Immature natural killer cell (primary cell): ENCODE data around the gene ITGA2B. TPM values are rescaled to one million over a fixed set of nuclear protein-coding genes. Genes with fewer than 3 reads are reported as not detected.
"Not testable (repeated sequence)": the region's sequence is repeated elsewhere in the genome, so short reads cannot be mapped to it uniquely, and the experiment has no call there.

Source experiments
- DNase-seq, 3 donors: peaks; one replicate each; pipeline ENCODE4 v3.0.0; 2022; ENCODE audit warnings: mixed read lengths in 1 of 3
- H3K27ac Mint-ChIP-seq, 6 donors: one replicate each; pipeline ENCODE4 v1.8.0; 2020; ENCODE audit warnings: mixed read lengths in 6 of 6, mild to moderate bottlenecking in 5 of 6, inconsistent platforms in 4 of 6, moderate library complexity in 3 of 6
- H3K27me3 Mint-ChIP-seq, 3 donors: one replicate each; pipeline ENCODE4 v1.8.0; 2020 to 2021; ENCODE audit warnings: low read depth in 3 of 3, mild to moderate bottlenecking in 3 of 3, mixed read lengths in 3 of 3, moderate library complexity in 3 of 3, inconsistent platforms in 1 of 3
- H3K36me3 Mint-ChIP-seq, 3 donors: one replicate each; pipeline ENCODE4 v1.8.0; 2020; ENCODE audit warnings: mixed read lengths in 3 of 3, inconsistent platforms in 2 of 3, mild to moderate bottlenecking in 2 of 3
- H3K4me1 Mint-ChIP-seq, 2 donors: one replicate each; pipeline ENCODE4 v1.8.0; 2020; ENCODE audit warnings: inconsistent platforms in 2 of 2, mild to moderate bottlenecking in 2 of 2, mixed read lengths in 2 of 2, moderate library complexity in 1 of 2
- H3K4me3 Mint-ChIP-seq, 5 donors: one replicate each; pipeline ENCODE4 v1.8.0; 2020; ENCODE audit warnings: mild to moderate bottlenecking in 5 of 5, mixed read lengths in 5 of 5, inconsistent platforms in 3 of 5, moderate library complexity in 3 of 5
- H3K9me3 Mint-ChIP-seq, 6 donors: one replicate each; pipeline ENCODE4 v1.8.0; 2020; ENCODE audit warnings: mild to moderate bottlenecking in 6 of 6, mixed read lengths in 6 of 6, inconsistent platforms in 4 of 6, moderate library complexity in 3 of 6
- polyA plus RNA-seq, 3 donors: library from polyadenylated mRNA; unstranded; fragments of 300-500 nt; fragmentation: Illumina TruSeq; gene quantifications; one replicate each; pipeline ENCODE4 v1.2.3, GENCODE V29; 2021

Gene ITGA2B
- polyA plus RNA-seq, 3 donors from 2014 or later: 1.9 to 9.3 (median 2.8) TPM

DNA sequence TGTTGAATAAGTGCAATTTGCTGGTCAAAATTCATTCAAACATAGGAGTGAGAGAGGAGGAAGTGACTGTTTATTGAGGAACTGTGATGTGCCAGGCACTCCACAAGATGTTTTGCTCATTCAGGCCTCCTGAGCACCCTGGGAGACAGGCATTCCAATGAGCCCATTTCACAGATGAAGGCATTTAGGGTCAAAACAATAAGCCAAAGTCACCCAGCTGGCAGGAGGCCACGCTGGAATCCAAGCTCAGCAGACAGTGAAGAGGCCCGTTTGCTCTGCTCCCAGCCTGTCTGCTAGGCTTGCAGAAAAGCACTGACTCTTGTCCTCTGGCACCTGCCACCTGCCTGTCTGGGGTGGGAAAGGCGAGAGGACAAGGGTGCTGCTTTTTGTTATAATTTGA lies 54.7 kb downstream of the ITGA2B start:
- no peak overlapping the region for H3K4me3 Mint-ChIP-seq
- peaks cover 2 to 5% of the 10 kb centered on the region in 2 donors for H3K4me1 Mint-ChIP-seq
- H3K9me3 Mint-ChIP-seq: no peaks in the 10 kb centered on the region

DNA sequence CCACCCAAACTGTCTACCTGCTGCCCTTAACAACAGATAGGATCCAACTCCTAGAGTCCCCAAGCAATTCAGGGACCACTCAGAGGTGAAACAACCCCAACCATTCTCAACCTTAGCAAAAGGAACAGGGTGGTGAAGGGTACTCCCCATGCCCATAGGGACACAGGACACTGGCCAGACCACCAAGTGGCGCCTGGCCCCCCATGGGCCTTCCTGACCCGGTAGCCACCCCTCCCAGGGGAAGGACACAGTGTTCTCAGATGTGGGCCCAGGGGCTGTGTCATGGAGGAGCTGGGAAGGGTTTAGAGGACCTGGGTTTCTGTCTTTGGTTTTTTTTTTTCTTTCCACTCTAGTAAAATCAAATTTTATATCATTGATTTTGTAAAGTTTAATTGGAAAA lies 55.1 kb downstream of the ITGA2B start:
- no peak for DNase-seq
- no peak overlapping the region for H3K4me3 Mint-ChIP-seq
- H3K36me3 Mint-ChIP-seq: no peaks in the 10 kb centered on the region
- H3K27me3 Mint-ChIP-seq: peaks cover 0 to 10% (median 2%) of the 10 kb centered on the region in 3 donors
- H3K27ac Mint-ChIP-seq: no peak overlapping the region
- peaks cover 2 to 5% of the 10 kb centered on the region in 2 donors for H3K4me1 Mint-ChIP-seq
- H3K9me3 Mint-ChIP-seq: no peaks in the 10 kb centered on the region

More for the DNA sequence above, 54.7 kb downstream of the ITGA2B start:
- DNase-seq: no peak
- Mint-ChIP-seq H3K27me3 (peaks cover 0 to 10% (median 2%) of the 10 kb centered on the region in 3 donors), H3K27ac (no peak overlapping the region), H3K36me3 (no peaks in the 10 kb centered on the region)

DNA sequence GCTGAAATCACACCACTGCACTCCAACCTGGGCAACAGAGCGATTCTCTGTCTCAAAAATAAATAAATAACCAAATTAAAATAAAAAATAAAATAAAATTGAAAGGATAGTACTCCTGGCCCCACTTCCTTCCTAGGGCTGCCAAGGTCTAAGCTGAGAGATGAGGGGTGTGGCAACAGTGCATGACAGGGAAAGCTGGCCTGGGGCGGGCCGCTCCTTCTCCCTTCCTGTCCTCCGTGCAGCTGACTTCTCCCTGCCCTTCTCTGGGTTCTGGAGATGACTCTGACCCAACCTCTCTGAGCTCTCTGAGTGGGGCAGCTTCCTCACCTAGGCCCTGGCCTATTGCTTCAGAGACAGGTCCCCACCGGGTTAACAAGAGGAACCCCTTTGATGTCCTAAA lies 56.1 kb downstream of the ITGA2B start:
- Mint-ChIP-seq H3K4me1 (peaks cover 2 to 5% of the 10 kb centered on the region in 2 donors), H3K27ac (no peak overlapping the region), H3K4me3 (no peak overlapping the region), H3K27me3 (peaks cover 0 to 10% (median 2%) of the 10 kb centered on the region in 3 donors), H3K9me3 (no peaks in the 10 kb centered on the region), H3K36me3 (no peaks in the 10 kb centered on the region)
- no peak for DNase-seq

DNA sequence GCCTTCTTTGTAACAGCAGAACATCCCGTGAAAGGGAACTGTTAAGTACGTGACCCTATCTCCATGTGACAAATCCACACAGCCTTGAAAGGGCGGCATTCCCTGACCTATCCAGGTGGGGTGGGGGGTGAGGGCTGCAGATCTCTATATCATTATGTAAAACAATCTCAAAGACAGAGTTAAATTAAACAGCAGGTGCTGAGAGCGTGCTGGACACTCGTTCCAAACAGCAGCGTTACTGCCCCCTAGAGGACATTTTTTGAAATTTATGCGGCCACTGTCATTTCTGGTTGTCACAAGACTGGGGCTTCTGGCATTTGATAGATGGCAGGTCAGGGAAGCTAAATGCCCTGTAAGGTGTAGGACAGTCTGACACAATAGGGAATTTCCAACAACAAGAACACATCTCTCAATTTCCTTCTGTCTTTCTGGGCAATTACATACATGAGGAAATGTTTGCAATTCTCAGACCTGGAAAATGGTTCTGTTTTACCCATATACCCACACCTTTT lies 58.1 kb downstream of the ITGA2B start:
- Mint-ChIP-seq H3K4me1 (peaks cover 13 to 18% of the 10 kb centered on the region in 2 donors), H3K36me3 (no peaks in the 10 kb centered on the region), H3K4me3 (no peak overlapping the region), H3K9me3 (no peaks in the 10 kb centered on the region), H3K27me3 (peaks cover under 1 to 7% (median 2%) of the 10 kb centered on the region in 3 donors), H3K27ac (peak overlapping the region in 3 of 6 donors; percentile 10 to 69 (median 24))
- DNase-seq: peak; percentile 77 to 81 (median 78)

DNA sequence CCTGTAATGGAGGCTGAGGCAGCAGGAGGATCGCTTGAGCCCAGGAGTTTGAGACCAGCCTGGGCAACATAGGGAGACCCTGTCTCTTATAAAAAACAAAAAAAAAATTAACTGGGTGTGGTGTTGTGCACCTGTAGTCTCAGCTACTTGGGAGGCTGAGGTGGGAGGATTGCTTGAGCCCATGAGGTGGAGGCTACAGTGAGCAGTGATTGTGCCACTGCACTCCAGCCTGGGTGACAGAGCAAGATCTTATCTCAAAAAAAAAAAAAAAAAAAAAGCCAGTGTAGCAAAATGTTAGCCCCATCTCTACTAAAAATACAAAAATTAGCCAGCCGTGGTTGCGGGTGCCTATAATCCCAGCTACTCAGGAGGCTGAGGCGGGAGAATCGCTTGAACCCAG lies 59.2 kb downstream of the ITGA2B start:
- DNase-seq, H3K36me3 Mint-ChIP-seq, H3K4me3 Mint-ChIP-seq, H3K9me3 Mint-ChIP-seq, H3K27ac Mint-ChIP-seq: not testable (repeated sequence)
- Mint-ChIP-seq H3K4me1 (peaks cover 21 to 24% of the 10 kb centered on the region in 2 donors), H3K27me3 (peaks cover 3 to 16% (median 9%) of the 10 kb centered on the region in 3 donors)

DNA sequence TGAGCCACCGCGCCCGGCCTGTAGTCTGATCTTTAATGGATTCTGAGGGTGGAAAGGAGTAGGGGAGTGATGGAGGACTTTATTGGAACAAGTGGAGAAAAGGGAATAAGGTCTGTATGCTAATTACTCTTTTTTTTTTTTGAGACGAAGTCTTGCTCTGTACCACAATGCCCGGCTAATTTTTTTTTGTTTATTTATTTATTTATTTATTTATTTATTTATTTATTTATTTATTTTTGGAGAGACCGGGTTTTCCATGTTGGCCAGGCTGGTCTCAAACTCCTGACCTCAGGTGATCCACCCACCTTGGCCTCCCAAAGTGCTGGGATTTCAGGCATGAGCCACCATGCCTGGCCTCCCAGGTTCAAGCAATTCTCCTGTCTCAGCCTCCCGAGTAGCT lies 59.9 kb downstream of the ITGA2B start:
- Mint-ChIP-seq H3K27me3 (peaks cover 6 to 21% (median 12%) of the 10 kb centered on the region in 3 donors), H3K4me1 (peaks cover 25 to 29% of the 10 kb centered on the region in 2 donors)
- not testable (repeated sequence) for H3K4me3 Mint-ChIP-seq, H3K36me3 Mint-ChIP-seq, H3K9me3 Mint-ChIP-seq, DNase-seq, H3K27ac Mint-ChIP-seq

DNA sequence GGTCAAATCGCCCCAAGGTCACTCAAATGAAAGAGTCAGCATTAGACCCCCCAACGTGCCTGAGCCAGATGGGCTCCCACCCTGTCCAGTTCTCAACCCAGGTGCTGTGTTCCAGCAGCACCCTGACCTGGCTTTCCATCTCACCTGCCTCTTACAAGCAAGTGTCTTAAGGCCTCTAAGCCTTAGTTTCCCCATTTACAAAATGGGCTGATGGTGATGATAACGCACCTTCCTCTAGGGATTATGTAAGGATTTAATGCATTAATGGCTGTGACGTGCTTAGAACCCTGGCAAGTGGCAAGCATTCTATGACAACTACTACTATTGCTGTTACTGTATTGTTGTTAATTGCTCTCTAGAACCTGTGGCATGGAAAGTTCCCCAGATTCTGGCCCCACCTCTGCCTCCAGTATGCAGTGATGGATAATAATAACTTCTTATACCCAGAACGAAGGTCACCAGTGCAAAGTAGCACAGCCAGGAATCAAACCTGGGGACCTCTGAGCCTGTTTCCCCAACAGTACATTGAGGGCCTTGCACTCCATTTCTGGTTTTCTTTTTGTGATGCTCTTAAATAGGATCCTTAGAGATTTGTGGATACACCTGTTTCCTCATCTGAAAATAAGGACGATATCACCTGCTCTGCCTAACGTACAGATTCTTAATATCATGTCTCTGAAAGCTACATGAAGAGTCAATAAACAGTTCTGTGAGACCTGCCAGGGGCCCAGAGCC lies 61.6 kb downstream of the ITGA2B start:
- Mint-ChIP-seq H3K4me1 (peaks cover 29 to 36% of the 10 kb centered on the region in 2 donors), H3K36me3 (no peaks in the 10 kb centered on the region), H3K9me3 (no peaks in the 10 kb centered on the region), H3K4me3 (peak overlapping the region; percentile 21 to 40 (median 26)), H3K27me3 (peaks cover 6 to 21% (median 12%) of the 10 kb centered on the region in 3 donors), H3K27ac (peak overlapping the region; percentile 24 to 72 (median 50))
- DNase-seq: no peak

DNA sequence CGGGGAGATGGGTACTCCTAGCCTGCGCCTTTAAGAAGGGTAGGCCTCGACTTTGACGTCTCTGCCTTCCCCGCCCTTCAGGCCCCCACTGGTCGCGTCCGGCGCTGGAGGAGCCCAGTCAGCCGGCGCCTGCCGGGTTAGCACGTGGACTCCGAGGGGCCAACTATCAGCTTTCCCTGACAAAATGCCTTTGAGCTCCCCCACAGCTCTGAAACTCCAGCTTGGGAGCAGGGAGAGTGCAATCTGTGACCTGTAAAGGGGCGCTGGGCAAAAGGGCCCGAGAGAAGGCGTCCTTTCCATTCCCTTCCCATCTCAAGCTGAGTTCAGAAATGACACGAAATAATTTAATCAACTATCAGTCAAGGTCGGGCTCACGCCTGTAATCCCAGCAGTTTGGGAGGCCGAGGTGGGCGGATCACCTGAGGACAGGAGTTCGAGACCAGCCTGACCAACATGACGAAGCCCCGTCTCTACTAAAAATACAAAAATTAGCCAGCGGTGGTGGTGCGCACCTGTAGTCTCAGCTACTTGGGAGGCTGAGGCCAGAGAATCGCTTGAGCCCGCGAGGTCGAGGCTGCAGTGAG lies 62.5 kb downstream of the ITGA2B start:
- Mint-ChIP-seq H3K4me1 (peaks cover 29 to 40% of the 10 kb centered on the region in 2 donors), H3K9me3 (no peaks in the 10 kb centered on the region), H3K4me3 (peak overlapping the region; percentile 61 to 93 (median 78)), H3K27ac (peak overlapping the region; percentile 83 to 97 (median 90)), H3K36me3 (no peaks in the 10 kb centered on the region), H3K27me3 (peaks cover 6 to 21% (median 12%) of the 10 kb centered on the region in 3 donors)
- peak; percentile 93 to 94 (median 93) for DNase-seq

DNA sequence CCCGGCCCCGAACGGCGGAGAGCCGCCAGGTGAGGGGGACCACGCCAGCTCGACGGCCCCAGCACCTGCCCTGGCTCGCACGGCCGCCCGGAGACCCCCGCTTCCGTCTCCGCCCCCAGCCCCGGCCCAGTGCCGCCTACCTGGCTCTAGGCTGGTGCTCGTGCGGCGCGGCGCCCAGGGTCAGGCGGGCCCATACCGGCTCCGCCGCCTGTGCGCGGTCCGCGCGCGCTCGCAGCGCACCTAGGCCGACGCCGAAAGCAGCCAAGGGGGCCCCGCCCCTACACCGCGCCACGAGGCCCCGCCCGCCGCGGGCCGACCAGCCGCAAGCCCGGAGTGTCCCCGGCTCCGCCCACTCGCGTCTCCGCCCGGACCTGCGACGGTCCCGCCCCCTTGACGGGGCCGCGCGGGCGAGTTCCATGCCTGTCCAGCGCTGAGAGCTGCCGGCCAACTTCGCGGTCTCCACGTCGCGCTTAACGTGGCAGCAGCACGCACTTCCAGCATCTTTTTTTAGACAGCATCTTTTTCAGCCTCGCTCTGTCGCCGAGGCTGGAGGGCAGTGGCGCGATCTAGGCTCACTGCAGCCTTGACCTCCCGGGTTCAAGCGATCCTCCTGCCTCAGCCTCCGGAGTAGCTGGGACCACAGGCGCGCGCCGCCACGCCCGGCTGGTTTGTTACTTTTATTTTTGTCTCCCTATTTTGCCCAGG lies 64.7 kb downstream of the ITGA2B start, which contains the start of gene SLC25A39:
Gene SLC25A39 (minus strand): TSS at position 253 of the 705 bp plus-strand sequence. CDS start 1,261 bp downstream, outside the sequence.
- Mint-ChIP-seq H3K36me3 (peaks cover 0 to 3% (median under 1%) of the 10 kb centered on the region in 3 donors), H3K27me3 (peaks cover 6 to 21% (median 12%) of the 10 kb centered on the region in 3 donors), H3K4me3 (peak within 1 kb of the TSS; percentile 93 to 95 (median 93)), H3K9me3 (no peaks in the 10 kb centered on the region), H3K27ac (peak within 1 kb of the TSS; percentile 94 to 98 (median 98)), H3K4me1 (peaks cover 24 to 39% of the 10 kb centered on the region in 2 donors)
- DNase-seq: peak; percentile 96 to 97 (median 97)

DNA sequence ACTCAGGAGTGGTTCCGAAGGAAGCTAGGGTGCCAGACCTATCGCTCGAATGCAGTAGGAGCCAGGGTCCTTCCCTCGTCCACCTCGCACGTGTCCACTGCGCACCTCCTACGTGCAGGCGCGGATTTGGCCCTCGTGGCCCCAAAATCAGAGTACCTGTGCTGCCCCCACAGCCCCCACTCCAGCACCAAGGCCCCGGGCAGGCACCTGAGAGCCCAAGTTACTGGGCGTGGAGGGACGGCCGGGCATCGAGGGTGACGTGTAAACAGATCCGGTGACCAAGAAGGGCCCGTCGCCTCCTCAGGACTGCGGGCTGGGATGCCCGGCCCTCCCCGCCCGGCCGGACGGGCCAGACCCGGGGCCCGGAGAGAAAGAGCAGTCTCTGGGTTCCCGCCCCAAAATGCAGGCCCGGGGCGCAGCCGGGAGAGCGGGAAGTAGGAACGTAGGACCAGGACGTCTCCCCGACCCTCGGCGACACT lies 65.3 kb downstream of the ITGA2B start:
- Mint-ChIP-seq H3K27me3 (peaks cover 6 to 21% (median 12%) of the 10 kb centered on the region in 3 donors), H3K4me1 (peaks cover 24 to 39% of the 10 kb centered on the region in 2 donors), H3K4me3 (peak overlapping the region; percentile 79 to 86 (median 84)), H3K9me3 (no peaks in the 10 kb centered on the region), H3K36me3 (peaks cover 0 to 9% (median 6%) of the 10 kb centered on the region in 3 donors), H3K27ac (peak overlapping the region in 3 of 6 donors; percentile 46 to 73 (median 48))
- DNase-seq: no peak

DNA sequence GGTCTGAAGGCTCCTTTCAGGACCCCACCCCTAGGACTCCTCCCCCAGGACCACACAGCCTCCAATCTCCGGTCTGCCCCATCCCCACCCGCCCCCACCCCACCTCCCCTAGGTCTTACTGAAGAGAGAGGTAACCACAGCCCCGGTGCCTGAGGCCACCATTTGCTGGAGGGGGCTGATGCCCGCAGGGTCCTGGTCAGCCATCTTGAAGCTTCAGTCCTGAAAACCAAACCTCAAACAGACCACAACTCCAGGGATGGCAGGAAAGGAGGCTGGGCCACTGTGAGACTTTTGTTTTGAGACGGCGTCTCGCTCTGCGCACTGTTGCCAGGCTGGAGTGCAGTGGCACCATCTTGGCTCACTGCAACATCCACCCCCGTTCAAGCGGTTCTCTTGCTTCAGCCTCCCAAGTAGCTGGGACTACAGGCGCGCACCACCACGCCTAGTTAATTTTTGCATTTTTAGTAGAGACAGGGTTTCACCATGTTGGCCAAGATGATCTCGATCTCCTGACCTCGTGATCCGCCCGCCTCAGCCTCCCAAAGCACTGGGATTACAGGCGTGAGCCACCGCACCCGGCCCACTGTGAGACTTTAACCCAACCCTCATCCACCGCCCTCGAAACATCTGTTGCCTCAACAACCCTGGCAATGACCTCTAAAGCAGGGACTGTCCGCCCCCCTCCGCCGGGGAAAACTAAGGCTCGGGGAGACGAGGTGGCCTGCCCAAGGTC lies 65.9 kb downstream of the ITGA2B start:
- Mint-ChIP-seq H3K4me1 (peaks cover 24 to 39% of the 10 kb centered on the region in 2 donors), H3K27ac (peak overlapping the region in 2 of 6 donors; percentile 42 to 61), H3K9me3 (no peaks in the 10 kb centered on the region), H3K36me3 (peaks cover 0 to 9% (median 7%) of the 10 kb centered on the region in 3 donors), H3K27me3 (peaks cover 7 to 21% (median 12%) of the 10 kb centered on the region in 3 donors), H3K4me3 (peak overlapping the region; percentile 79 to 86 (median 84))
- DNase-seq: no peak

DNA sequence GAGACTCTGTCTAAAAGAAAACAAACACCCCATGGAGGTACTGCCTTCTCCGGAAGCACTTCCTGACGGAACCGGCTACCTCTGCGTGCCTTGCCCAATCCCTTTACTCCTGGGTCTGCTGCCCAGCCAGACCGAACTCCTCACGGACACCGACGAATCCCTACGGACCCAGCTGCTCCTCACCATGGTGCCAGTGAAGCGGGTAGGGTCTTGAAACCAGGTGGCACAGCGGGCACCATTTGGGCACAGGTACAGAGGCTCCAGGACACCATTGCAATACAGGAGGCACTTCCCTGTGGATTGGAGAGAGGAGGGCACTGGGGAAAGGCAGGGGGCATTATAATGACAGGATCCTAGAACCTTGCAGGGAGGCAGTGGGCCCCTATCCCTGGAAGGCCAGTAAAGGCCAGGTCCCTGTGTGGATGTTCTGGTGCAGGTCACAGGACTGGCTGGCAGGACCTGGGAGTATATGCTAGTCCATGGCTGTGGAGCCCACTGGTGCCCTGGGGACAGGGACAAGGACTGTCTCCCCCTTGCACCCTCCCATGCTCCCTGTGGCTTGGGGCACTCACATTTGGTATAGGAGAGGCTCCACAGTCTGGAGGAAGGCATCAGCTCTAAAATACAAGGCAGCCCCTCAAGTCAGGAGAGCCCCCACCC lies 67.1 kb downstream of the ITGA2B start:
- Mint-ChIP-seq H3K4me1 (peaks cover 16 to 35% of the 10 kb centered on the region in 2 donors), H3K9me3 (peaks cover 0 to 2% (median 0%) of the 10 kb centered on the region in 6 donors), H3K27ac (no peak overlapping the region), H3K36me3 (peaks cover 0 to 9% (median 9%) of the 10 kb centered on the region in 3 donors), H3K4me3 (peak overlapping the region in 4 of 5 donors; percentile 36 to 84 (median 46)), H3K27me3 (peaks cover 8 to 23% (median 12%) of the 10 kb centered on the region in 3 donors)
- DNase-seq: no peak
